KG1 (cell line): Measurements from ENCODE around the gene ADIG.

Experiments
- DNase-seq: peaks from one replicate; lab custom pipeline; 2025; lab: John Stamatoyannopoulos, UW

The ADIG gene

GRCh38 chr20:38633577-38634093 is 52.6 kb downstream of the ADIG start:
- peak; percentile 18 for DNase-seq

GRCh38 chr20:38635721-38636288 is 54.8 kb downstream of the ADIG start:
- no peak for DNase-seq
